ENCODE measurements around the gene MIA.

The MIA gene

GRCh38 chr19:40807147-40808020, 32.1 kb downstream of the MIA start:
- POLR2A ChIA-PET = interaction anchor here (0.9 to 1.5 kb wide), 2 partner anchors 9 to 12 kb away, joined by 3 to 5 read pairs; partner anchors contain the start of gene EGLN2
- peak; percentile 20 for DNase-seq (ENCODE audit: extremely low spot score)
- TF ChIP-seq HDGF (IDR thresholded peaks at IDR 0.05; ENCODE audit: borderline replicate concordance) = peak; percentile 89; the same call in 1 of the 2 replicates
- TF ChIP-seq ELF4 (IDR thresholded peaks at IDR 0.05) = no peak
- no peak for TF ChIP-seq FOXM1 (IDR thresholded peaks at IDR 0.05; ENCODE audit: borderline replicate concordance)
- no peak for TF ChIP-seq ZNF384 (IDR thresholded peaks at IDR 0.05)
- CTCF ChIA-PET = interaction anchor here (0.6 to 1.1 kb wide), 5 partner anchors 29 to 479 kb away, joined by 3 to 6 read pairs (median 3); partner anchors contain the start of genes COQ8B, ITPKC and RAB4B

- POLR2A ChIA-PET = no interaction called here
- TF ChIP-seq NFRKB (IDR thresholded peaks at IDR 0.05) (no peak), SUZ12 (IDR thresholded peaks at IDR 0.05) (no peak), BHLHE40 (IDR thresholded peaks at IDR 0.05; ENCODE audit: borderline replicate concordance) (no peak), FOXM1 (IDR thresholded peaks at IDR 0.05; ENCODE audit: borderline replicate concordance) (no peak), L3MBTL2 (conservative IDR thresholded peaks at IDR 0.05) (no peak), FOXA1 (IDR thresholded peaks at IDR 0.05) (no peak), ZNF384 (IDR thresholded peaks at IDR 0.05) (no peak), LEF1 (IDR thresholded peaks at IDR 0.05; ENCODE audit: borderline replicate concordance) (no peak), HDGF (IDR thresholded peaks at IDR 0.05; ENCODE audit: borderline replicate concordance) (no peak), CTBP1 (IDR thresholded peaks at IDR 0.05; ENCODE audit: borderline replicate concordance) (no peak), SP1 (IDR thresholded peaks at IDR 0.05) (no peak), ARNT (IDR thresholded peaks at IDR 0.05) (no peak)
Observed at GRCh38 chr19:40808021-40808325, 32.7 kb downstream of the MIA start.

GRCh38 chr19:40808497-40808896, 33.2 kb downstream of the MIA start:
- ChIA-PET POLR2A (no interaction called here), CTCF (no interaction called here)
- DNase-seq (ENCODE audit: extremely low spot score) = no peak
- TF ChIP-seq HDGF (IDR thresholded peaks at IDR 0.05; ENCODE audit: borderline replicate concordance) (no peak), ARNT (IDR thresholded peaks at IDR 0.05) (no peak), ZNF384 (IDR thresholded peaks at IDR 0.05) (no peak), FOXK2 (IDR thresholded peaks at IDR 0.05) (no peak), NFRKB (IDR thresholded peaks at IDR 0.05) (no peak), SUZ12 (IDR thresholded peaks at IDR 0.05) (no peak), LEF1 (IDR thresholded peaks at IDR 0.05; ENCODE audit: borderline replicate concordance) (no peak), CTBP1 (IDR thresholded peaks at IDR 0.05; ENCODE audit: borderline replicate concordance) (no peak), FOXM1 (IDR thresholded peaks at IDR 0.05; ENCODE audit: borderline replicate concordance) (no peak), ELF4 (IDR thresholded peaks at IDR 0.05) (no peak), FOXA1 (IDR thresholded peaks at IDR 0.05) (no peak), L3MBTL2 (conservative IDR thresholded peaks at IDR 0.05) (no peak), BHLHE40 (IDR thresholded peaks at IDR 0.05; ENCODE audit: borderline replicate concordance) (no peak), PKNOX1 (IDR thresholded peaks at IDR 0.05) (no peak), TARDBP (IDR thresholded peaks at IDR 0.05) (no peak)

More at GRCh38 chr19:40808021-40808325, 32.7 kb downstream of the MIA start:
- no peak for DNase-seq (ENCODE audit: extremely low spot score)
- CTCF ChIA-PET = interaction anchor here (0.6 kb wide), 1 partner anchor 478 kb away, joined by 3 read pairs; no protein-coding TSS in a partner anchor

GRCh38 chr19:40809358-40810086, 34.2 kb downstream of the MIA start:
- TF ChIP-seq FOXA1 (IDR thresholded peaks at IDR 0.05) (no peak), ARNT (IDR thresholded peaks at IDR 0.05) (no peak), NFRKB (IDR thresholded peaks at IDR 0.05) (no peak), BHLHE40 (IDR thresholded peaks at IDR 0.05; ENCODE audit: borderline replicate concordance) (no peak), ZNF384 (IDR thresholded peaks at IDR 0.05) (no peak), ELF4 (IDR thresholded peaks at IDR 0.05) (no peak), TARDBP (IDR thresholded peaks at IDR 0.05) (no peak), HDGF (IDR thresholded peaks at IDR 0.05; ENCODE audit: borderline replicate concordance) (no peak), PKNOX1 (IDR thresholded peaks at IDR 0.05) (no peak), LEF1 (IDR thresholded peaks at IDR 0.05; ENCODE audit: borderline replicate concordance) (no peak), SUZ12 (IDR thresholded peaks at IDR 0.05) (no peak), FOXK2 (IDR thresholded peaks at IDR 0.05) (no peak), CTBP1 (IDR thresholded peaks at IDR 0.05; ENCODE audit: borderline replicate concordance) (no peak)
- ChIA-PET CTCF (no interaction called here), POLR2A (no interaction called here)
- DNase-seq (ENCODE audit: extremely low spot score) = no peak

- TF ChIP-seq FOXK2 (IDR thresholded peaks at IDR 0.05) (no peak), HDGF (IDR thresholded peaks at IDR 0.05; ENCODE audit: borderline replicate concordance) (no peak), LEF1 (IDR thresholded peaks at IDR 0.05; ENCODE audit: borderline replicate concordance) (no peak), SUZ12 (IDR thresholded peaks at IDR 0.05) (no peak), TARDBP (IDR thresholded peaks at IDR 0.05) (no peak), SP1 (IDR thresholded peaks at IDR 0.05) (no peak), NFRKB (IDR thresholded peaks at IDR 0.05) (no peak), ELF4 (IDR thresholded peaks at IDR 0.05) (no peak), BHLHE40 (IDR thresholded peaks at IDR 0.05; ENCODE audit: borderline replicate concordance) (no peak), L3MBTL2 (conservative IDR thresholded peaks at IDR 0.05) (no peak)
- CTCF ChIA-PET = no interaction called here
- POLR2A ChIA-PET = no interaction called here
- no peak for DNase-seq (ENCODE audit: extremely low spot score)
Observed at GRCh38 chr19:40810160-40810559, 34.8 kb downstream of the MIA start.
